Measurements from ENCODE around the gene PHF21B.

GRCh38 chr22:44937216-44937615 is 72.6 kb downstream of the PHF21B start:
- no peak for TF ChIP-seq CTCF (conservative IDR thresholded peaks at IDR 0.05)
- TF ChIP-seq ZFX (IDR thresholded peaks at IDR 0.05): no peak
